Heart left ventricle (tissue), 16 donors: ENCODE data around the gene METTL2B. TPM values are rescaled to one million over a fixed set of nuclear protein-coding genes. Genes with fewer than 3 reads are reported as not detected.
A peak's percentile ranks its signal among the peaks of the same experiment; 100 is the strongest.

Source experiments
- ATAC-seq, 4 donors: fragments of 200-7000 bp; cut with Tn5 transposase; one replicate each; pipeline ENCODE4 v1.9.1; 2020 to 2022; ENCODE audit warnings: moderate library complexity in 4 of 4, mild to moderate bottlenecking in 3 of 4, moderate number of reproducible peaks in 1 of 4
- DNase-seq, 5 donors: peaks; one replicate each; pipeline ENCODE4 v3.0.0-alpha.2; 2020
- H3K27ac ChIP-seq, 12 donors: fragments of 200-600 bp; sonication (generic) in 4 of 12; one replicate each; pipeline versions ENCODE4 v1.5.0 to v1.8.0; 2016 to 2022; ENCODE audit warnings: mild to moderate bottlenecking in 2 of 12
- H3K27me3 ChIP-seq, 9 donors: fragments of 200-600 bp; sonication (generic) in 2 of 9; one replicate each; pipeline versions ENCODE4 v1.5.1 to v1.8.0; 2016 to 2022; ENCODE audit warnings: mild to moderate bottlenecking in 3 of 9
- H3K36me3 ChIP-seq, 9 donors: fragments of 200-600 bp; sonication (generic) in 2 of 9; one replicate each; pipeline versions ENCODE4 v1.5.0 to v1.8.0; 2018 to 2022; ENCODE audit warnings: mild to moderate bottlenecking in 2 of 9
- H3K4me1 ChIP-seq, 12 donors: fragments of 200-600 bp; sonication (generic) in 4 of 12; one replicate each; pipeline versions ENCODE4 v1.5.0 to v1.8.0; 2016 to 2022; ENCODE audit warnings: mild to moderate bottlenecking in 3 of 12
- H3K4me3 ChIP-seq, 12 donors: fragments of 200-600 bp; sonication (generic) in 4 of 12; one replicate each; pipeline versions ENCODE4 v1.5.0 to v1.8.0; 2017 to 2022; ENCODE audit warnings: mild to moderate bottlenecking in 9 of 12, moderate library complexity in 4 of 12
- H3K9me3 ChIP-seq, 12 donors: fragments of 200-600 bp; sonication (generic) in 4 of 12; one replicate each; pipeline versions ENCODE4 v1.5.0 to v1.8.0; 2016 to 2022; ENCODE audit warnings: mild to moderate bottlenecking in 1 of 12
- POLR2A ChIP-seq, 2 donors: fragments of 450-650 bp; IDR thresholded peaks; one replicate each; pipeline ENCODE4 v1.6.1; 2017; ENCODE audit warnings: antibody characterized with exemption in 2 of 2, mild to moderate bottlenecking in 2 of 2, moderate library complexity in 2 of 2
- WGBS, 4 donors: extraction: QIAGEN DNeasy Blood & Tissue Kit in 2 of 4; methylation state at CpG; one replicate each; pipeline versions ENCODE4 v1.1.5 to v1.1.7; 2013 to 2018; 5-methylcytosine and 5-hydroxymethylcytosine counted together
- intact Hi-C, 10 donors: fragments of 100-400 bp; cut with DNase I; formaldehyde crosslinking; loops; one replicate each; pipeline versions ENCODE4 v1.11.1 to v1.14.2; 2022
- polyA plus RNA-seq, 2 donors: library from polyadenylated mRNA; stranded (reverse); fragments of 200-250 nt; gene quantifications; one replicate each; pipeline ENCODE4 v1.2.3, GENCODE V29; 2013
- total RNA-seq, 9 donors: library from RNA; depleted of rRNA in 2 of 9; stranded (reverse); fragments of >200 nt in 2 of 9; fragmentation: NEBNext Ultra II Directional in 3 of 9; extraction: Animal tissue kit (Norgen Biotek cat#: 25700) in 3 of 9; gene quantifications; one replicate each; pipeline versions ENCODE4 v1.1.0 to v1.2.4, GENCODE V29; 2016 to 2023
- TF ChIP-seq, protein P1 (sequence below), 12 donors: fragments of 200-600 bp; sonication (generic) in 4 of 12; IDR thresholded peaks; one replicate each; pipeline versions ENCODE4 v1.5.0 to v1.8.0; 2018 to 2022; ENCODE audit warnings: antibody characterized with exemption in 12 of 12, mild to moderate bottlenecking in 5 of 12
- donor health status: ischemic (EF 13 %, LVEDD 7.1; RV severe dilation, severe dysfunction).
- donor health status: healthy with polysubstance abuse.
- donor health status: DM: no; HTN: yes; CAD: no.
- donor health status: DM: no; HTN: no; CAD: no.
- donor health status: ischemic (EF 25% LVEDD 6.9; RV normal size, moderate dysfunction).
- donor health status: ischemic (EF 25% LVEDD 5.7; RV mildly dilated, moderate dysfunction).
- donor health status: healthy.
- donor health status: DM: yes; HTN: yes; CAD: no.
- donor health status: ischemic (EF 35%, LVEDD 5.7; RV mildly dilated, moderate dysfunction).
- donor health status: nonischemic (EF 11% LVEDD 7.7; RV severe dilation, severe dysfunction).
- donor health status: DM: yes; HTN: yes; CAD: no.
- donor health status: PGD.
- donor health status: ischemic (EF 29% LVEDD 5.4; RV normal size, mild dysfunction).
- donor health status: nonischemic (EF 23%, LVEDD 6.1; RV moderate dilation, normal function).

Gene METTL2B
- total and polyA plus RNA-seq, 11 donors: 9.1 to 24.6 (median 20.0) TPM

DNA sequence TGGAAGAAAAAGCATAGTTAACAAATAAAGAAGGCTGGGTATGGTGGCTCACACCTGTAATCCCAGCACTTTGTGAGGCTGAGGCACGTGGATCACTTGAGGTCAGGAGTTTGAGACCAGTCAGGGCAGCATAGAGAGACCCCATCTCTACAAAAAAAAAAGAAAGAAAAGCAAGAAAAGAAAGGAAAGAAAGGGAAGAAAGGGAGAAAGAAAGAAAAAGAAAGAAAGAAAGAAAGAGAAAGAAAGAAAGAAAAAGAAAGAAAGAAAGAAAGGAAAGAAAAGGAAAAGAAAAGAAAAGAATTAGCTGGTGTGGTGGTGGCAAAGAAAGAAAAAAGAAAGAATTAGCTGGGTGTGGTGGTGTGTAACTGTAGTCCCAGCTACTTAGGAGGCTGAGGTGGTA is 24.0 kb upstream of the METTL2B start:
- DNase-seq (no peak), ATAC-seq (no peak)
- intact Hi-C loops: loop anchor here in 1 of 10 donors (10.0 kb wide), 1 partner anchor 48 kb away; the partner anchor contains the start of gene IMPDH1
- Histone ChIP-seq H3K27ac (peak overlapping the region in 4 of 12 donors; percentile 28 to 99 (median 96)), H3K36me3 (peaks cover 0 to 5% (median 2%) of the 10 kb centered on the region in 9 donors), H3K27me3 (no peaks in the 10 kb centered on the region), H3K9me3 (no peaks in the 10 kb centered on the region), H3K4me3 (no peak overlapping the region), H3K4me1 (peaks cover 6 to 43% (median 30%) of the 10 kb centered on the region in 12 donors)
- 71 to 87% (median 84%) methylated on average over 1 of the region's 1 CpG for WGBS, 4 donors
- TF ChIP-seq, protein P1, sequence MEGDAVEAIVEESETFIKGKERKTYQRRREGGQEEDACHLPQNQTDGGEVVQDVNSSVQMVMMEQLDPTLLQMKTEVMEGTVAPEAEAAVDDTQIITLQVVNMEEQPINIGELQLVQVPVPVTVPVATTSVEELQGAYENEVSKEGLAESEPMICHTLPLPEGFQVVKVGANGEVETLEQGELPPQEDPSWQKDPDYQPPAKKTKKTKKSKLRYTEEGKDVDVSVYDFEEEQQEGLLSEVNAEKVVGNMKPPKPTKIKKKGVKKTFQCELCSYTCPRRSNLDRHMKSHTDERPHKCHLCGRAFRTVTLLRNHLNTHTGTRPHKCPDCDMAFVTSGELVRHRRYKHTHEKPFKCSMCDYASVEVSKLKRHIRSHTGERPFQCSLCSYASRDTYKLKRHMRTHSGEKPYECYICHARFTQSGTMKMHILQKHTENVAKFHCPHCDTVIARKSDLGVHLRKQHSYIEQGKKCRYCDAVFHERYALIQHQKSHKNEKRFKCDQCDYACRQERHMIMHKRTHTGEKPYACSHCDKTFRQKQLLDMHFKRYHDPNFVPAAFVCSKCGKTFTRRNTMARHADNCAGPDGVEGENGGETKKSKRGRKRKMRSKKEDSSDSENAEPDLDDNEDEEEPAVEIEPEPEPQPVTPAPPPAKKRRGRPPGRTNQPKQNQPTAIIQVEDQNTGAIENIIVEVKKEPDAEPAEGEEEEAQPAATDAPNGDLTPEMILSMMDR (IDR thresholded peaks at IDR 0.05): no peak
- TF ChIP-seq POLR2A (IDR thresholded peaks at IDR 0.05): no peak

DNA sequence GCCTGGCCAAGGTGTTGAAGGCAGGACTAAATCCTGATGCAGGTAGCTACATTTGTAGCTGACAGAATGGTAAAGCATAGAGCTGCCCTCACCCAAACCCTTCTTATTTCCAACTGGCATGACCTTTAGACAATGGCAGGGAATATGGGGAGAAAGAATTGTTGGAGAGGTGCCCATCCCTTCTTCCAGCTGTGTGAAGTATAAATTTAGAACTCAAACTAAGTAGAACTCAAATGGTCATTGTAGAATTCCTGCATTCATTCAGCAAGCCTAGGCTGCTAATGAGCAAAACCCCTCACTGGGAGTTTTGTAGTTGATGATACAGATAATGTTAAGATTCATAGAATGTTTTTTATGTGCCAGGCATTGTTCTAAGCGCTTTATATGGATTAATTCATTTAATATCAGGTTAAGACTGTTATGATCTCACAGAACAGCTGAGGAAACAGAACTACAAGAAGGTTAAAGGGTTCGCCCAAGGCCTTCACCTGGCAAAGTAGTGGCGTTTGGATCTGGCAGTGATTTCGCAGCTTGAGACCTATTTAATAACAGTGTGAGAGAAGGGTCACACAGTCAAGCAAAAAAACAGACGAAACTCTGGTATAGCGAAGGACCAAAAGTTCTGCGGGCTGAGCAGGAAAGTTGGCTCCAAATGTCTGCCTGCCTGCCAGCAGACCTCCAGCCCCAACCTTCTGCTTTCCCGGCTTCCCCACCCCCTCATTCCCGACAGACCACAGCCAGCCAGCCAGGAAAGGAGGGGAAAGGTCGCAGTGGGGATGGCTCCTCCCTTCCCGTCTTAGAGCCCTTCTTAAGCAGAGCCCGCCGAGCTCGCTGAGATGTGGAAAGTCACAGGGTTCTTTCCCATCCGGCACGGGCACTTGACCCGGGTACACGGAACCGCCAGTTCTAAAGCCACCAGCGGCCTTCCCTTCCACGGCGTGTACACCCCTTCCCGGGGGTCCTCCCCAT is 22.4 kb upstream of the METTL2B start:
- DNase-seq: peak; percentile 88 to 97 (median 91)
- peak; percentile 87 to 90 (median 90) for ATAC-seq
- no peaks in the 10 kb centered on the region for H3K27me3 ChIP-seq
- no peaks in the 10 kb centered on the region for H3K9me3 ChIP-seq
- intact Hi-C loops: loop anchor here in 1 of 10 donors (10.0 kb wide), 1 partner anchor 49 kb away; the partner anchor contains the start of gene IMPDH1
- peaks cover 6 to 47% (median 33%) of the 10 kb centered on the region in 12 donors for H3K4me1 ChIP-seq
- 11 to 16% (median 15%) methylated on average over 18 to 23 of the region's 23 CpGs for WGBS, 4 donors
- peak overlapping the region in 10 of 12 donors; percentile 6 to 91 (median 74) for H3K4me3 ChIP-seq
- peaks cover 0 to 7% (median 5%) of the 10 kb centered on the region in 9 donors for H3K36me3 ChIP-seq
- TF ChIP-seq POLR2A (IDR thresholded peaks at IDR 0.05): peak in 1 of 2 donors; percentile 48
- TF ChIP-seq, protein P1 (IDR thresholded peaks at IDR 0.05): no peak
- H3K27ac ChIP-seq: peak overlapping the region; percentile 86 to 99 (median 92)

DNA sequence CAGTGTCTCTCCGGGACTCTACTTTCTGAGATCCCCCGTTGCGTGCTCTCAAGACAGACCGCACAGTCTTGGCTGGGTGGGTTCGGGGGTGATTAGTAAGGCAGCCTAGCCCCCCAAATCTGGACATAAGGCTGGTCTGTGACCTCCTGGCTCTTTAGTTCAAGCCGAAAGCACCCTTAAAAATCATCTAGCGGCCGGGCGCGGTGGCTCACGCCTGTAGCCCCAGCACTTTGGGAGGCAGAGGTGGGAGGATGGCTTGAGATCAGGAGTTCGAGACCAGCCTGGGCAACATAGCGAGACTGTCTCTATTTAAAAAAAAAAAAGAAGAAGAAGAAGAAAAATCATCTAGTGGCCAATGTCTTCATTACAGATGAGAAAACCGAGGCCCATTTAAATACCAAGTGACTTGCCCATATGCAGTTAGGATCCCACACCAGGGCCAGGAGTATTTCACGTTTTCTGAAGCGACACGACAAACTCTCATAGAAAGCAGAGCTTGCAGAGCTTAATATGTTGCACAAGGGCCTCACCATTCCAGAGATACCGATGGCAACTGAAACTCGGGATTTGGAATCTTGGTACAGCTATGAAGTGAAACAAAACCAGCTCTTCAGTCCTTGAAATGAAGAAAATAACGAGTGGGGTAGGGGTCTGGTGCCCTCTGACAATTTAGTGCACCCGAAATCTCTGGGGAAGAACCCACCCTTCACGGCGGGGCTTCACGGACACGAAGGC is 21.6 kb upstream of the METTL2B start:
- DNase-seq (no peak), ATAC-seq (no peak)
- peak overlapping the region; percentile 86 to 99 (median 92) for H3K27ac ChIP-seq
- TF ChIP-seq, protein P1 (IDR thresholded peaks at IDR 0.05): peak in 1 of 12 donors; percentile 8
- no peak for TF ChIP-seq POLR2A (IDR thresholded peaks at IDR 0.05)
- no peaks in the 10 kb centered on the region for H3K9me3 ChIP-seq
- intact Hi-C loops: loop anchor here in 2 of 10 donors (5.0 to 10.0 kb wide), 2 partner anchors 50 to 108 kb away; partner anchors contain the start of gene IMPDH1 (in 1 of the 2)
- WGBS, 4 donors: 42 to 52% (median 47%) methylated on average over 21 to 25 of the region's 25 CpGs
- no peaks in the 10 kb centered on the region for H3K27me3 ChIP-seq
- peak overlapping the region; percentile 54 to 93 (median 78) for H3K4me3 ChIP-seq
- H3K36me3 ChIP-seq: peaks cover 0 to 7% (median 5%) of the 10 kb centered on the region in 9 donors
- peaks cover 7 to 49% (median 38%) of the 10 kb centered on the region in 12 donors for H3K4me1 ChIP-seq
